COLO829 (cell line): Measurements from ENCODE around the gene F2RL2.
A peak's percentile ranks its signal among the peaks of the same experiment; 100 is the strongest.

ENCODE experiments used
- DNase-seq: peaks from one replicate; pipeline ENCODE4 v3.0.0; 2012; ENCODE audit warnings: low spot score

Gene F2RL2

DNA sequence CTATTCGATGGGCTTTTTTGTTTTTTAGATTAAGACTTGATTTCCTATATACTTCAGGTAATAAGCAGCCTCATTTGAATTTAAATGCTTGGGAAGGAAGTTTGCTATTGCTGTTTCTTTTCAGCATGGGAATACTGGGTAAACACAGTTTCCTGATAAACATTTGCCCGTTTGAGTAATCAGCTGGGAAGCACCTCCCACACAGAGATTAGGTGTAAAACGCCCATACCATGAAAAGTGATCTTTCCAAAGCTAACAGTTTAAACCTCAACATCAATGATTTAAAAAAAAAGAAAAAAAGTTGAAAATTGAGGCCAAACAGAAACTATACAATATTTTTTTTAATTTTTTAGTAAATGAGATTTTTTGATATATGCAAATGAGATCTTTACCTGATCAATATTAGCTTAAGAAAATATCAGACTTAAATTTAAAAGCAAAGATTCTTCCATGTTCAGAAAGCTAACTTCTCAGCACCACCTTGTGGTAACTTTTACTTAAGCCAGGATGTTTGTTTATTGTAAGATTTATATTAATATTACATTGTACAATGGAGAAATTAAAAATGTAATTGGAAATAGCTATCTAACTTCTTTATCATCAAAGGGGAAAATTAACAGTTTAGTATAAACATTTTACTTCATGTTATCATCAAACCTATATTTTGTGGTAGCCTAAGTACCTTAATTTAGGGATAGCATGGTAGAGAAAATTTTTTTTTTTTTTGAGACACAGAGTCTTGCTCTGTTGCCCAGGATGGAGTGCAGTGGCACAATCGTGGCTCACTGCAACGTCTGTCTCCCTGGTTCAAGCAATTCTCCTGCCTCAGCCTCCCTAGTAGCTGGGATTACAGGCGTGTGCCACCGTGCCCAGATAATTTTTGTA, 39.8 kb downstream of the F2RL2 start:
- DNase-seq: peak; percentile 2

DNA sequence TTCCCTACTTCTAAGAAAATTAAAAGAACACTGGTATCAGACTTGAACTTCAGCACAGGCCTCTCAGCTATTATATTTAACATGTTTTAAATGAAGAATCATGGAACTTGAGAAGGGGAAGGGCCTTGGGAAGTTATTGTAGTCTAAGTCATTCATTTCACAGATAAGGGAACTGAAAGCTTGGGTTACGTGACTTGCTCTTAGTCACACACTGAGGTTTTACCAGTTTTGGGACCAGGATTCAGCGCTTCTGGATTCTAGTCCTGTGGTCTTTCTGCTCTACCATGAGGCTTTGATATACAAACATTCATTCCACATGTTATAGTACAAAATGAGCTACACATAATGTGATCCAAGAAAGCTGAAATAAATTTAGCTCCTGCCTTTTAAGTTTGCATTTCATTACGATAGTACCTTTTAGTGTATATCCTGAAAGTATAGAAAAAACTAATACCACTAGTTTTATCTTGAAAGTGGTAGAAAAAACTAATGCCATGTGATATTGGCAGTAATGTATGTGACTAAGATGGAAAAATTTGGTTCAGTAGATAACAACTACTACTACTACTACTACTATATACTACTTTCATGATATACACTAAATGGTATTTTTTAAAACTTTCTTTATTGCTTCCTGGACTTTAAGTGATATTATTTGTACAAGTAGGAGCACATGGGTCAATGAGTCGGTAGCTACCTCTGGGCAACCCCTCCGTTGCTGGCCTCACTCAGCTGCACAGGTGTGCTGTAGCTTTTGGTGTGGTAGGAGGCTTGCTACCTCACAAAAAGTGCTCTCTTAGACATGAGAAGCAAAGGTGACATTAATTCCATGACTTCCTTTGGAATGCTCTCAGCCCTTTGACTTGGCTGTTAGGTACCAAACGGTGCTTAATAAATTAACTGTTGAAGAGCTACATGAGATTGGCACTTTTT, 40.7 kb downstream of the F2RL2 start:
- DNase-seq: no peak

DNA sequence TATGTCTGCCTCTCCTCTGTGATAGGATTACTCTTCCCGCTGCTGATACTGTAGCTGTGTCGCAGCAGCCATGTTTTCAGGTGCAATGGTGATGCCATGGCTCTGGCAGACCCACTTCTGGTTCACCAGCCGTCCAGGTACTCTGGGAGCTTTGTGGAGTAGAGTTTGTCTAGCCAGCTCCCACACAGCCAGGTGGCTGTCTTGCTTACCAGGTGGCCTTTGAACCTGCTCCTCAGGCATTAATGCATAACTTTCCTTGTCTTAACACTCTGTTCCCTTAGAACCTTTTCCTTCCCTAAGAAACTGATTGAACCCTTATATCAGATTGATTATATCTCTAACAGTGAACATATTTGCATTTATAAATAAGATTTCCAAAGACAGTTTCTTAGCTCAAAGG, 42.2 kb downstream of the F2RL2 start:
- DNase-seq: no peak

DNA sequence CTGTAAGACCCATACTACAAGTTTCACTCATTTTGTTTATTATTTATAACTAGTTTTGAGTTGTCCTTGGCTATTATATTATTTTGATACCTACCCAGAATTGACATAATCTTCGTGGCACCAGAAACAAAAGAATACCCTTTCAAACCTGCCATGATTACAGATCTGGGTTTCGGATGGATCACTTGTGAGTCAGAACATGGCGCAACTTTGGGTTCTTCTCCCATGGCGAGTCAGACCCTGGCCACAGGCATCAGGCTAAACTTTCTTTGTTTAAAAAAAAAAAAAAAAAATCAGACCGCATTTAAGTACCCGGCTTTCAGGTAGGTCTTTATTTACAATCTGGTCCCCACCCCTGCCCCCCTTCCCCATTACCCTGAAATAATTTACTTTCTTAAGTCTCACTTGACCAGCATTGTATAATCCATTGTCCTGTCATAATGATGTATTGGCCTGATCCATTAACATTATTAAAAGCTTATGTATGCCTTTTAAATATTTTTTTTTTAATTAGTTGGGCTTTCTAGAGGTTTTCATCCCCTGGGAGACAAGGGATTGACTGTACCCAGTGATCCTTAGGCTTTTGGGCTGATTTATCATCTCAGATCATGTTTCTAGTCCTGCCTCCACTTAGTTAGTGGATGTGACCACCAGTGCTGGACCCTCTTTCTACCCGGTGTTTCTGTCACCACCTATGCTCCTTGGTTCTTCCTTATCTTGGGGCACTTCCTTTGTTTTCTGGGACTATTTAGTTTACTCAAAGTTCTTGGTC, 43.9 kb downstream of the F2RL2 start:
- no peak for DNase-seq

DNA sequence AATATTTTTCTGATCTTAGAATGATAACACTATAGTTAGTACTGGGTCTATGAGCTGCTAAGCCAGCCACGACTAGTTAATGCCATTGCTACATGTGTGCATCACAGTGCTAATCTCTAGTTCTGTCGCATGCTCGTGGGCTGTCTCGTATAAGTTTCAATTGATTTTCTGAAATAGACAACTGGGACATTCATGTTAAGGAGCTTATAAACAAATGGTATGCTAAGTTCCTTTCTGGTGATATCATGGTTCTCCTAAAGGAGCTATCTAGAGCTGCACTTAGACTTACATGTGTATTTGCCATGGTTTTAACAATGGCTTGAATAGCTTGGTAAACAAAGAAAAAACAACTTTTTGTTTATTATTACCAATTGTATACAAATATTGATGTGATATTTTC, 46.2 kb downstream of the F2RL2 start:
- DNase-seq: no peak

DNA sequence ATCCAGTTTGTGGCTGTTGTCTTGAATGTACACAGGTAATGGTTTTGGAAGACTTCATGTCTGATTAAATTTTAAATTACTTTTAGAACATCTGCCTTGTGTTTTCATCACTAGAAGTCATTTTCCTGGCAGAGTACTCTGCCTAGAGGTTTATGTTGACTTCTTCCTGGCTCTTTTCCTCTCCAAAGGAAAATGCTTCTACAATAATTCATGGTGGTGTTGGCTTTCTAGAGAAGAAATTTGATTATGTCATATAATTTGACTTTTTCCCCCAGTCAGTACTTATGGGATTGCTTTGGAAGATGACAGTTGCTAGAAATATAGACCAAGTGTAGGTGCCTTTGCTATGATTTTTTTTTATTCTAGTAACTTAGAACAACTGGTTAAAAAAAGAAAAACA, 46.8 kb downstream of the F2RL2 start:
- no peak for DNase-seq

DNA sequence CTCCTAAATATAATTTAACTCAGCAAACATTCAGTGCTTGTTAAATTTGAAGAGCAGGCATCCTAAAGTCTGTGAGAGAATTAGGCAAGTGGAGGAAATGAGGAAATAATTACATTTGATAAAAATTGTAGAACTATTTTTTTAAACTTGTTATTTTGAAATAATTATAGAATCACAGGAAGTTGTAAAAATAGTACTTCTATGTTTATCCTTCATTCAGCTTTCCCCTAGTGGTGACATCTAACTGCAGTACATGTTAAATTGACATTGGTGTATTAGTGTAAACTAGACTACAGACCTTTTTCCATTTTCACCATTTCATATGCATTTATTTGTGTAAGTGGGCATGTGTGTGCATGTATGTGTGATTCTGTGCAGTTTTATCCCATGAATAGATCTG, 51.6 kb downstream of the F2RL2 start:
- DNase-seq: no peak

DNA sequence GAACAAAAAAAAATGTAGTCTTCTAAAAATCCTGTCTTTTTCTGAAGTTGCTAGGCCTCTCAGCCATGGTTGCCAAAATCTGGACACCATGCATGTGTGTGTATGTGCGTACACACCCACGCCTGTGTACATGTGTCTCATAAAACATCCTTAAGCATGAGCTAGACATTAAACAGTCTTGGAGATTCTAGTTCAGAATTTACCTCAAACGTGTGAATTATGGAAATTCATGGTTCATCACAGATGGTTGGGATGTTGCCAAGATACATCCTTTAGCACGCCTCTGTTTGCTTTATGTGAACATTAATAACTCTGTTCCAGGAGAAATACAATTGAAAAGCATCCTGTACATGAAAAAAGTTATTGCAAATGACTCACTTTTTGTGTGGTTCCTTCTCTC, 53.0 kb downstream of the F2RL2 start:
- DNase-seq: no peak
